Activated T-helper 1 cell treated with anti-CD3 and anti-CD28 coated beads, Interleukin-2, amount 50 U/mL, for 16 hours (primary cell): ENCODE measurements around the gene ICAM4.
A peak's percentile ranks its signal among the peaks of the same experiment; 100 is the strongest.
"Not testable (repeated sequence)": the region's sequence is repeated elsewhere in the genome, so short reads cannot be mapped to it uniquely, and the experiment has no call there.

Source experiments
- DNase-seq, 2 donors: peaks; one replicate each; pipeline ENCODE4 v3.0.0-alpha.2; 2020; ENCODE audit warnings: low read depth in 1 of 2, low spot score in 1 of 2

The ICAM4 gene, protein sequence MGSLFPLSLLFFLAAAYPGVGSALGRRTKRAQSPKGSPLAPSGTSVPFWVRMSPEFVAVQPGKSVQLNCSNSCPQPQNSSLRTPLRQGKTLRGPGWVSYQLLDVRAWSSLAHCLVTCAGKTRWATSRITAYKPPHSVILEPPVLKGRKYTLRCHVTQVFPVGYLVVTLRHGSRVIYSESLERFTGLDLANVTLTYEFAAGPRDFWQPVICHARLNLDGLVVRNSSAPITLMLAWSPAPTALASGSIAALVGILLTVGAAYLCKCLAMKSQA

DNA sequence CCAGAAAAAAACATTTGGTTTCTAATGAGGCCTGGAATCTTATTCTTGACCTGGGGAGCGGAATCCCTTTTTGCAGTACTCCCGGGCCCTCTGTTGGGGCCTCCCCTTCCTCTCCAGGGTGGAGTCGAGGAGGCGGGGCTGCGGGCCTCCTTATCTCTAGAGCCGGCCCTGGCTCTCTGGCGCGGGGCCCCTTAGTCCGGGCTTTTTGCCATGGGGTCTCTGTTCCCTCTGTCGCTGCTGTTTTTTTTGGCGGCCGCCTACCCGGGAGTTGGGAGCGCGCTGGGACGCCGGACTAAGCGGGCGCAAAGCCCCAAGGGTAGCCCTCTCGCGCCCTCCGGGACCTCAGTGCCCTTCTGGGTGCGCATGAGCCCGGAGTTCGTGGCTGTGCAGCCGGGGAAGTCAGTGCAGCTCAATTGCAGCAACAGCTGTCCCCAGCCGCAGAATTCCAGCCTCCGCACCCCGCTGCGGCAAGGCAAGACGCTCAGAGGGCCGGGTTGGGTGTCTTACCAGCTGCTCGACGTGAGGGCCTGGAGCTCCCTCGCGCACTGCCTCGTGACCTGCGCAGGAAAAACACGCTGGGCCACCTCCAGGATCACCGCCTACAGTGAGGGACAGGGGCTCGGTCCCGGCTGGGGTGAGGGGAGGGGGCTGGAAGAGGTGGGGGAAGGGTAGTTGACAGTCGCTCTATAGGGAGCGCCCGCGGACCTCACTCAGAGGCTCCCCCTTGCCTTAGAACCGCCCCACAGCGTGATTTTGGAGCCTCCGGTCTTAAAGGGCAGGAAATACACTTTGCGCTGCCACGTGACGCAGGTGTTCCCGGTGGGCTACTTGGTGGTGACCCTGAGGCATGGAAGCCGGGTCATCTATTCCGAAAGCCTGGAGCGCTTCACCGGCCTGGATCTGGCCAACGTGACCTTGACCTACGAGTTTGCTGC, at the start of gene ICAM4:
ICAM4 (plus strand) TSS at position 153 of the 935 bp plus-strand sequence; CDS start at position 211, 58 bp downstream.
- no peak for DNase-seq

DNA sequence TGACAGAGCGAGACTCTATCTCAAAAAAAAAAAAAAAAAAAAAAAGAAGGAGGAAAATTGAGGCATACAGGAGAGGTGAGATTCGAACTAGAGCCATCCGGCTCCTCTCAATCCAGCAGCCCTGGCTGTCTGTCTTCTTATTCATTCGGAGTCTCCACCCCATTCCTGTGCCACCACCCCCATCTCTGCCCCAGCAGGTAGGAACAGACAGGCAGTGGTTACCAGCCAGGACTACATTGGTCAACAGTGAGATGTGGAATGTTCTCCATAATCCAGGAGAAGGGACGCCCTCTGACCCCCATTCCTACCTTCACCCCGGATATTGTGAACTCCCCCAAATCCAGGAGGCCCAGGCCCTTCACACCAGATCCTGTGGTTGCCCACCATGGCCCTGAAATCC, 49.1 kb upstream of the ICAM4 start:
- no peak for DNase-seq

DNA sequence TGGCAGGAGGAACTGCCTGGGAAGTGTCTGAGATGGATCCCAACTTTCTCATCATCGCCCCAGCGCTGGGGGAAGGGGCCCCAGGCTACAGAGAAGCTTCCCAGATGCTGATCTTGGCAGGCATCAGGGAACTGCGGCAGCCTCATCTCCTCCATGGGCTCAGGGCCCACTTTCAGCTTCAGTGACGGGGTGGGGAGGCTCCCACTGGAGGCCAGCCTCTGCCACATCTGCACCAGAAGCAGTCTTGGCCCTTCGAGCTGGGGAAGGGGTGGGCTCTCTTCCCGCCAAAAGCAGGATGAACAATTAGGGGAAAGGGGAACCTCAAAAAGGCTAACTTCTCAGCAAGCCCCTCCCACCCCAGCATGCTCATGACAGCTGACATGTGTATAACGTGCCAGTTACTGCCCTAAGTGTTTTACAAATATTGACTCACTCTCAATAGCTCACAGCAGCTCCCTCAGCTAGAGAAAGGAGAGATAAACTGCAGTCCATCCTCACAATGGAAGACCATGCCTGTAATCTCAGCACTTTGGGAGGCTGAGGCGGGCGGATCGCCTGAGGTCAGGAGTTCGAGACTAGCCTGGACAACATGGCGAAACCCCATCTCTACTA, 48.5 kb upstream of the ICAM4 start:
- no peak for DNase-seq

DNA sequence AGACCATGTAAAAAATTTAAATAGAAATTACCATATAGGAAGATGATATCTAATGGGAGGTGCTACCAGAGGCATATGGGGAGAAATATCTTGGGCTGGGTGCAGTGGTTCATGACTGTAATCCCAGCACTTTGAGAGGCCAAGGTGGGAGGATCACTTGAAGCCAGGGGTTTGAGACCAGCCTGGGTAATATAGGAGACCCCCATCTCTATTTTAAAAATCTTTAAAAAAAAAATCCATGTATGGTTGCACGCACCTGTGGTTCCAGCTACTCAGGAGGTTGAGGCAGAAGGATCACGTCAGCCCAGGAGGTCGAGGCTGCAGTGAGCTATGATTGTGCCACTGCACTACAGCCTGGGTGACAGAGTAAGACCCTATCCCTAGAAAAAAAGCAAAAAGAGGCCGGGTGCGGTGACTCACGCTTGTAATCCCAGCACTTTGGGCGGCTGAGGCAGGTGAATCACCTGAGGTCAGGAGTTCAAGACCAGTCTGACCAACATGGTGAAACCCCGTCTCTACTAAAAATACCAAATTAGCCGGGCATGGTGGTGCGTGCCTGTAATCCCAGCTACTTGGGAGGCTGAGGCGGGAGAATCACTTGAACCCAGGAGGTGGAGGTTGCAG, 44.8 kb upstream of the ICAM4 start:
- DNase-seq: not testable (repeated sequence)

DNA sequence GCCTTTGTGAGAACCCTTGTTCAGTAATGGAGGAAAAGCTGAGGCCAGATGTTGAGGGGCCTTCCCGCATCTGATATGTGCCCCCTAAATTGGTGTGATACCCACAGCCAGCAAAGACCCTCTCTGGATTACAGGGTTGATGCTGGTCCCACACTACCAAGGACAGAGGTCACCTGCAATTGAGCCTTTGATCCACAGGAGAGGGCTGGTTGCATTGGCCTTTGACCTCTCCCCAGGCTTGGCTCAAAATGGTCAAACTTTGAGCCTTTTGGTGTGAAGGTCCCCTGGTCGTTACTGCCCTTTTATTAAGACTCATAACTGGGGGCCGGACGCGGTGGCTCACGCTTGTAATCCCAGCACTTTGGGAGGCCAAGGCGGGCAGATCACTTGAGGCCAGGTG, 43.1 kb upstream of the ICAM4 start:
- no peak for DNase-seq

DNA sequence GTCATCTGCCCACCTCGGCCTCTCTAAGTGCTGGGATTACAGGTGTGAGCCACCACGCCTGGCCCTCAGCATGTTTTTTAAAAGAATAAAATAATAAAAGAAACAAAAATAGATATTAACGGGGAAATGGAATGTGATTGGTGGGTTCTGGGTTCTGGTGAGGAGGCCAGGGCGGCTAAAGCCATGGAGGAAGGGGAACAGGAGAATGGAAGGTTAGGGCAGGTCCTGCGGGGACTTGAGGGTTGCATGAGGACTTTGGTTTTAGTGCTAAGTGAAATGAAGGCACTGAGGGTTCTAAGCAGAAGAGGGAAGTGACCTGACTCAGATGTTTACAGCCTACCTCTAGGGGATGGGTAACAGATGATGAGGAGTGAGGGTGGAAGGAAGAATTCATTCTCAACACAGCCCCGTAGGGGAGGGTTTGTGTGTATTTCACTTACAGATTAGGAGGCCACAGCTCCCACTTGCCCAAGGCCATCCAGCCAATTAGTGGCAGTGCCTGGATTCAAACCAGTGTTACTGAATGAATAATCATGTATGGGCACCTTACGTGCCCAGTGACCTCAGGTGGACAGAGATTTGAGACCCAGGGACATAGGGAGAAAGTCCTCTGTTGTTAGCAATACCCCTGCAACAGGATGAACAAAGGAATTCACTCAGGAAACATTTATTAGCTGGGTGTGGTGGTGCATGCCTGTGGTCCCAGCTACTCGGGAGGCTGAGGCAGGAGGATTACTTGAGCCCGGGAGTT, 41.4 kb upstream of the ICAM4 start:
- DNase-seq: no peak

DNA sequence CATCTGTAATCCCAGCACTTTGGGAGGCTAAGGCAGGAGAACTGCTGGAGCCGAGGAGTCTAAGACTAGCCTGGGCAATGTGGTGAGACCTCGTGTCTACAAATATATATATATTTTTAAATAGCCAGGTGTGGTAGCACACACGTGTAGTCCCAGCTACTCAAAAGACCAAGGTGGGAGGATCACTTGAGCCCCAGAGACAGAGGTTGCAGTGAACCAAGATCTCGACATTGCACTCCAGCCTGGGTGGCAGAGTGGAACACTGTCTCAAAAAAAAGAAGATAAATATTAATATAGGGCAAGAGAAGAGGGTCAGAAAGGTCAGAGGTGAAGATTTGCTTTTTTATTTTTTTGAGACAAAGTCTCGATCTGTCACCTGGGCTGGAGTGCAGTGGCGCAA, 40.2 kb upstream of the ICAM4 start:
- DNase-seq: no peak

DNA sequence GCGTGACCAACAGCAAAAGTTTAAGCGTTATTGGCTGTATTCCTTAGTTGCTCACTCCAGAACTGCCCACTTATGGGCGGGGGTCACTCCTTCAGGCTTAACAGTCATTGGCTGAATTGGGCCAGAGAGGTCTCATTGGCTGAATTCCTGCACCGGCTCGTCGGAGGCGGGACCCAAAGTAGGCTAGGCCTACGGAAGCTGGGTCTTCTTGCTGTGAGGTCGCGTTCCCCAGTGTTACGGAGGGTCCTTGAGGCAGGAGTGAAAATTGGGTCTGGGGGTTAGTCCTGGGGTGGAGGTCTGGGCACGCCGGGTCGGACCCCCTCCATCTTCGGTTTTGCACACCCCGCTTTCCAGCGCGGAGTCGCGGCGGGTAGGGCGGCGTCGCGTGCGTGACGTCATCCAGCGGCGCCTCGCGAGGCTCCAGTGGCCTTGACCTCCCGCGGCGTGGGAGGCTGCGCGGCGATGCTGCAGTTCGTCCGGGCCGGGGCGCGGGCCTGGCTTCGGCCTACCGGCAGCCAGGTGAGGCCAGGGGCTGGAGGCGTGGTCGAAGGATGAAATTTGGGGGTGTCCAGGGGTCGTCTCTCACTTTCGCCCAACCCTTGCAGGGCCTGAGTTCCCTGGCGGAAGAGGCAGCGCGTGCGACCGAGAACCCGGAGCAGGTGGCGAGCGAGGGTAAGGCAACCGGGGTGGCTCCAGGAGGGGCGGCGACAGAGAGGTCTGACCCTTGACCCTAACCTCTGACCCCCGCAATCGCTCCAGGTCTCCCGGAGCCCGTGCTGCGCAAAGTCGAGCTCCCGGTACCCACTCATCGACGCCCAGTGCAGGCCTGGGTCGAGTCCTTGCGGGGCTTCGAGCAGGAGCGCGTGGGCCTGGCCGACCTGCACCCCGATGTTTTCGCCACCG, 34.7 kb upstream of the ICAM4 start, which contains the start of gene MRPL4:
MRPL4 (plus strand) TSS at position 423 of the 903 bp plus-strand sequence; CDS start at position 463, 40 bp downstream.
- DNase-seq: peak; percentile 88 to 91

DNA sequence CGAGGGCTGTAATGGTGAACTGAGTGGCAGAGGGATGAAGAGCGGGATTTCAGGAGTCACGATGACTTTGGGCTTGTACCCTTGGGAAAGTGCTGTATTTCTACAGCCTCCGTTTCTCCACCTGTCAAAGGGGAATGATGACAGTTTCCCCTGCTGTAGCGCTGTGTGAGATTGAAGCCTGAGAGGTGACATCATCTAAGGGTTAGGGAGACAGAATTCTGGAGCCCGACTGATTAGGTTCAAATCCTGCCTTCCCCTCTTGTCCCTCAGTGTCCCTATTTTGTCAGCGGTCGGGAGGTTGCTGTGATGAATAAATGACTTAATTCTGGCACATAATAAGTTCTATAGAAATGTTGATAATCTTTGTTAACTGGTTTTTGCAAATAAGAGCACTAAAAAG, 34.0 kb upstream of the ICAM4 start:
- no peak for DNase-seq

DNA sequence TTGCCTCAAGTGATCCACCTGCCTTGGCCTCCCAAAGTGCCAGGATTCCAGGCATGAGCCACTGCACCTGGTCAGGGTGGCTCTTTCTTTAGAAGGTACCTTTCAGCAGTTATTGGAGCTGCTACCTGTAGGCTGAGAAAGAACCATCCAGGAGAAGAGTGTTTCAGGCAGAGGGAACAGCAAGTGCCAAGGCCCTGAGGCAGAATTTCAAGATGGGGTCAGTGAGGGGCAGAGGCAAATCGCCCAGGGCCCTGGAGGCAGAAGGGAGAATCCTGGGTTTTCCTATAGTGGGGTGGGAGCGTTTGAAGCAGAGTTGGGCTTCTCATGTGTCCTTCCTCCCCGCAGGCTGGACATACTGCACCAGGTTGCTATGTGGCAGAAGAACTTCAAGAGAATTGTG, 32.5 kb upstream of the ICAM4 start:
- no peak for DNase-seq

DNA sequence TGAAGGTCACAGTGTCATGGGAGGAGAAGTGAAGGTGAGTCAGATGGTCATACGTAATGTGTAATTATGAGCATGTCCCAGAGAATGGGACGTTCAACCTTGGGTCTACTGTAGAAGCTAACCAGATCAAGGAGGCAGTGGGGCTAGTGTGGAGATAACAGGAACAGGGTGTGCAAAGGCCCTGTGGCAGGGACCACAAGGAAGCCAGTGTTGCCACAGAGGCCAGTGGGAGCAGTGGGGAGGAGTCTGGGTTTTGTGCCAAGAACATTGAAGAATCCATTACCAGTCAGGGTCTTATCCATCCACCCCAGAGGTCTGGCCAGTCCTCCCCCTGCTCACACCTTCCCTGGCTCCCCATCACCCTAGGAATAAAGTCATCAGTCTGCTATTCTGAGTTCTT, 31.4 kb upstream of the ICAM4 start:
- DNase-seq: no peak

DNA sequence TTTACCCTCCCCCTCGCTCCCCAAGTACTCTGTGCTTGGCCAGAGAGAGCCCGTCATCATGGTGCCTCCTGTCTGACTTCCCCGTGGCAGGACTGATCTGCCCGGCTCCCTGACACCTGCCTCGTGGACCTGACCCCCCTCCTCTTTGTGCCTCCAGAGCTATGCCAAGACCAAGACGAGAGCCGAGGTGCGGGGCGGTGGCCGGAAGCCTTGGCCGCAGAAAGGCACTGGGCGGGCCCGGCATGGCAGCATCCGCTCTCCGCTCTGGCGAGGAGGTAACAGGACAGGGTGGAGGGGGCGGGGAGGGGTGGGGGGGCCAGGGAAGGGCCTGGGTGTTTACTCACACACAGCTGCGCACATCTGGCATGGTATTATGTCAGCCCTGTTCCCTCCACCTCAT, 30.2 kb upstream of the ICAM4 start:
- DNase-seq: no peak

DNA sequence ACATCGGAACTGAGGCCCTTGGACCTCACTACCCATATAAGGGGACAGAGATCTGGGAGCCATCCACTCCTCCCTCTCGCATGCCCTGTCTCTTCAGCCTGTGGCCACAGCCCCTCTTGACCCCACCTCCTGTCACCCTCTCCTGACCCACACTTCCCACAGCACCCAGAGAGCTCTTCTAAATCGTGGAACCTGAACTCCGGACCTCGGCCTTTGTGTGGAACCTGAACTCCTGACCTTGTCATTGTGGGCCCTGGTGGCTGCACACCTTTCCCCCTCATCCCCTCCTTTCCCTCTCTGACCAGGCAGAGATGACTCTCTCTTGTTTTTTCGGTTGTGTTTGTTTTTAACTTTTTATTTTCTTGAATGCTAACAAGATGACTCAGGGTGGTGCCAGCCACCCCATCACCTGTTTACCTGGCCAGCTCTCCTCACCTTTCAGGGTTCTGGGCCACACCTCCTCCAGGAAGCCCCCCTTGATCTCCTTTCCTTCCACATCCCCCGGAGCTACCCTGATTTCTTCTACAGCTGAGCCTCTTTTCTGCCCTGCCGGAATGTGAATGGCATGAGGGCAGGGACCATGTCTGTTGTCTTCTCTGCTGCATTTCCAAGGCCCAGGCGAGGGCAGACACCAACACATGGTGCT, 29.7 kb upstream of the ICAM4 start:
- DNase-seq: no peak

DNA sequence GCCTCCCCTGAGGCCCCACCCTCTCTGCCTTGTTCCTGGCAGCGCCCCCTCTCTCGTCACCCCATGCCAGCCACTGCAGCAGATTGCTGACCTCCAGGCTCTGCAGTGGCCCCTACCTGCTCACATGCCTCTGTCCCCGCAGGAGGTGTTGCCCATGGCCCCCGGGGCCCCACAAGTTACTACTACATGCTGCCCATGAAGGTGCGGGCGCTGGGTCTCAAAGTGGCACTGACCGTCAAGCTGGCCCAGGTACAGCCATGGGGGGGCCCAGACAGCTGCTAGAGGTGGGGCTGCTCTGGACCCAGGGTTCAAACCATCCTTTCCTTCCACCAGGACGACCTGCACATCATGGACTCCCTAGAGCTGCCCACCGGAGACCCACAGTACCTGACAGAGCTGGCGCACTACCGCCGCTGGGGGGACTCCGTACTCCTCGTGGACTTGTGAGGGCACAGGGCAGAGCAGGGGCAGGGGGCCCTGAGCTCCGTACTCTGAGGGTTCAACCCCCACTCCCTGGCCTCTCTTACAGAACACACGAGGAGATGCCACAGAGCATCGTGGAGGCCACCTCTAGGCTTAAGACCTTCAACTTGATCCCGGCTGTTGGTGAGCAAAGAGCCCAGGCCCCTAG, 28.6 kb upstream of the ICAM4 start:
- DNase-seq: no peak

DNA sequence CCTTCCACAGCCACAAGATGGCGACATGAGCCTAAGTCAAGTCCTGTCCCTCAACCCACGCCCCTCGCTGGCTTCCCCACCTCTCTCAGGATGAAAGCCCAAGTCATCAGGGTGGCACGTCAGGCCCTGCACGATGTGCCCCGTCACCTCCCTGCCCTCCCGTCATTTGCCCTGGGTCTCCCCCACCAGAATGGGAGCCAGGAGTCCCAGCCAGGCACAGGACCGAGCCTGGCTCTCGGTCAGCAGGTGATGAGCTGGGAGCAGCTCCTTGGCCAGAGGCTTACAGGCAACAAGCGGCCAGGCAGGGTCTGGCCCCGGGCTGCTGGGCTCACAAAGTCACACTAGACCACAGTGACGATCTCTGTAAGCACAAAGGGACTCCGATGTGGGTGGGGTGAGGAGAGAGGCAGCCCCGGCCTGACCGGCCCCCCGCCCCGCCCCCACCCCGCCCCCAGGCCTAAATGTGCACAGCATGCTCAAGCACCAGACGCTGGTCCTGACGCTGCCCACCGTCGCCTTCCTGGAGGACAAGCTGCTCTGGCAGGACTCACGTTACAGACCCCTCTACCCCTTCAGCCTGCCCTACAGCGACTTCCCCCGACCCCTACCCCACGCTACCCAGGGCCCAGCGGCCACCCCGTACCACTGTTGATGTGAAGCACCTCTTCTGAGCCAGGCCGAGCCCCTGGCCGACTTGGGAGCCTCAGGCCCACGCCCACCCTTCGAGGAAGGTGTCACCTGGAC, 27.4 kb upstream of the ICAM4 start:
- DNase-seq: peak; percentile 69 to 79

DNA sequence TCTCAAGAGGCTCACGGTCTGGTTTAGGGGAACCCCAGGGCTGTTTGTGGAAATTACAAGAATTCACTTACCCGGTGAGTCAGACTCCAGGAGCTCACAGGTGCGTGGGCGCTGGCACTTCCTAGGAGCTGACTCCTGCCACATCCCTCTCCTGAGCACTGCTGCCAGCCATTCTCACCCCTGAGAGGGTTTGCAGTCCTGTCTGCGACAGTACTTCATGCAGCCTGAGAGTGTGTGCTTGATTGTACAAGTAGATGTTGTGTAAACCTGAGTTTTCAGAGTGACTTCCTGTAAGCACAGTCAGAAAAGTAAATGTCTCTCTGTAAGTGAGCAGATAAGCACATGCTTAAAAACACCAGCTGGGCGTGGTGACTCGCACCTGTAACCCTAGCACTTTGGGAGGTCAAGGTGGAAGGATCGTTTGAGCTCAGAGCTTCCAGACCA, 26.6 kb upstream of the ICAM4 start:
- peak in 1 of 2 donors; percentile 40 for DNase-seq

DNA sequence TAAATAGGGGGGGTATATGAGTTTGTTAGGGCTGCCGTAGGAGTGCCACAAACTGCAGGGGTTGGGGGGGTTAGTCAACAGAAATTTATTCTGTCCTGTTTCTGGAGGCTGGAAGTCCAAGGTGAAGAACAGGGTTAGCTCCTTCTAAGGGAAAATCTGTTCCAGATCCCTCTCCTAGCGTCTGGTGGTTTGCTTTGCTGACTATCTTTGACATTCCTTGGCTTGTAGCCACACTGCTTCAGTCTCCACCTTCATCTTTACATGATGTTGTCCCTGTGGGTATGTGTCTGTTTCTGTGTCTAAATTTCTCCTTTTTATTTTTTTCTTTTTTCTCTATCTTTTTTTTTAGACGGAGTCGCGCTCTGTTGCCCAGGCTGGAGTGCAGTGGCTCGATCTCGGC, 24.0 kb upstream of the ICAM4 start:
- no peak for DNase-seq

DNA sequence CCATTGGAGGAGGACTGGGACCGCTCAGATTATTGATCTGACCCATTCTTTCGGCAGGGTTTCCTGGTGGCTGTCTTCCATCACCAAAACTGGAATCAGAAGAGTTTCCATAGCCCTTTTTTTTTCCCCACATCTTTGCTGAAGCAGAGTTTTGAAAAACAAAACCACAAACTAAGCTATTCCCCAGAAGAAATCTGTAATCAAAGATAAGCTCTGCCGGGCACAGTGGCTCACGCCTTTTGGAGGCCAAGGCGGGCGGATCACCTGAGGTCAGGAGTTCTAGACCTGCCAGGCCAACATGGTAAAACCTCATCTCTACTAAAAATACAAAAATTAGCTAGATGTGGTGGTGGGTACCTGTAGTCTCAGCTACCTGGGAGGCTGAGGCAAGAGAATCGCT, 20.0 kb upstream of the ICAM4 start:
- DNase-seq: no peak
